HCT116 (cell line): ENCODE results near the gene DAGLA.

Source experiments
- ATF3 ChIP-seq: IDR thresholded peaks from 2 replicates; pipeline ENCODE4 v1.6.1; 2012
- CBX3 ChIP-seq: IDR thresholded peaks from 2 replicates; pipeline ENCODE4 v1.6.1; 2012; ENCODE audit warnings: low read depth
- ELF1 ChIP-seq: IDR thresholded peaks from 2 replicates; pipeline ENCODE4 v1.6.1; 2012; ENCODE audit warnings: low read depth, borderline replicate concordance
- EZH2 ChIP-seq: fragments of 200-600 bp; sonication (generic); IDR thresholded peaks from 2 replicates; pipeline ENCODE4 v1.6.1; 2017; ENCODE audit warnings: antibody characterized with exemption, mixed run types
- EZH2phosphoT487 ChIP-seq: fragments of 200-600 bp; IDR thresholded peaks from 2 replicates; pipeline ENCODE4 v1.6.1; 2018; ENCODE audit warnings: antibody characterized with exemption, borderline replicate concordance
- FOSL1 ChIP-seq: IDR thresholded peaks from 2 replicates; pipeline ENCODE4 v1.6.1; 2012; ENCODE audit warnings: low read depth
- MAX ChIP-seq: IDR thresholded peaks from 2 replicates; pipeline ENCODE4 v1.6.1; 2012
- POLR2A ChIP-seq: IDR thresholded peaks from 2 replicates; pipeline ENCODE4 v1.7.0; 2011; ENCODE audit warnings: borderline replicate concordance; ENCODE audit not compliant: insufficient read depth, insufficient read length; ENCODE audit errors: extremely low read depth
- POLR2AphosphoS5 ChIP-seq: IDR thresholded peaks from 2 replicates; pipeline ENCODE4 v1.6.1; 2011; ENCODE audit warnings: mild to moderate bottlenecking, low read depth, low read length, moderate library complexity
- RAD21 ChIP-seq: IDR thresholded peaks from 2 replicates; pipeline ENCODE4 v1.6.1; 2012; ENCODE audit warnings: low read depth, mild to moderate bottlenecking
- SP1 ChIP-seq: IDR thresholded peaks from 2 replicates; pipeline ENCODE4 v1.6.1; 2012; ENCODE audit warnings: low read depth
- TCF7L2 ChIP-seq: IDR thresholded peaks from 2 replicates; pipeline ENCODE4 v1.7.0; 2011; ENCODE audit warnings: borderline replicate concordance, inconsistent platforms; ENCODE audit not compliant: insufficient read depth, insufficient read length; ENCODE audit errors: extremely low read depth
- ZFX ChIP-seq: fragments of 450-650 bp; IDR thresholded peaks from 2 replicates; pipeline ENCODE4 v1.6.1; 2017
- TF ChIP-seq, protein P1 (sequence below), 3 experiments: fragments of 200-600 bp in 1 of 3; sonication (generic) in 1 of 3; IDR thresholded peaks in 2 of 3; conservative IDR thresholded peaks in 1 of 3; 2 replicates each; pipeline ENCODE4 v1.5.1; 2012 to 2017; ENCODE audit warnings: low read depth in 2 of 3, low read length in 2 of 3, antibody characterized with exemption in 1 of 3, borderline replicate concordance in 1 of 3, control low read depth in 1 of 3, mild to moderate bottlenecking in 1 of 3, mixed read lengths in 1 of 3, mixed run types in 1 of 3, moderate library complexity in 1 of 3; ENCODE audit not compliant: insufficient read depth in 1 of 3

GRCh38 chr11:61670626-61671025, 9.6 kb upstream of the DAGLA start:
- TF ChIP-seq TCF7L2 (no peak), EZH2phosphoT487 (no peak), POLR2AphosphoS5 (no peak), POLR2A (no peak), FOSL1 (no peak), SP1 (no peak), ZFX (no peak), EZH2 (no peak), ELF1 (no peak), CBX3 (no peak), RAD21 (no peak), ATF3 (no peak), MAX (no peak)
- TF ChIP-seq, protein P1, sequence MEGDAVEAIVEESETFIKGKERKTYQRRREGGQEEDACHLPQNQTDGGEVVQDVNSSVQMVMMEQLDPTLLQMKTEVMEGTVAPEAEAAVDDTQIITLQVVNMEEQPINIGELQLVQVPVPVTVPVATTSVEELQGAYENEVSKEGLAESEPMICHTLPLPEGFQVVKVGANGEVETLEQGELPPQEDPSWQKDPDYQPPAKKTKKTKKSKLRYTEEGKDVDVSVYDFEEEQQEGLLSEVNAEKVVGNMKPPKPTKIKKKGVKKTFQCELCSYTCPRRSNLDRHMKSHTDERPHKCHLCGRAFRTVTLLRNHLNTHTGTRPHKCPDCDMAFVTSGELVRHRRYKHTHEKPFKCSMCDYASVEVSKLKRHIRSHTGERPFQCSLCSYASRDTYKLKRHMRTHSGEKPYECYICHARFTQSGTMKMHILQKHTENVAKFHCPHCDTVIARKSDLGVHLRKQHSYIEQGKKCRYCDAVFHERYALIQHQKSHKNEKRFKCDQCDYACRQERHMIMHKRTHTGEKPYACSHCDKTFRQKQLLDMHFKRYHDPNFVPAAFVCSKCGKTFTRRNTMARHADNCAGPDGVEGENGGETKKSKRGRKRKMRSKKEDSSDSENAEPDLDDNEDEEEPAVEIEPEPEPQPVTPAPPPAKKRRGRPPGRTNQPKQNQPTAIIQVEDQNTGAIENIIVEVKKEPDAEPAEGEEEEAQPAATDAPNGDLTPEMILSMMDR (IDR thresholded peaks at IDR 0.05 in 2 of 3, conservative IDR thresholded peaks at IDR 0.05 in 1 of 3; ENCODE audit: borderline replicate concordance in 1 of 3, insufficient read depth in 1 of 3, low read depth in 2 of 3, low read length in 2 of 3), result no peak
